Measurements from ENCODE around the gene OR4D9. TPM values are rescaled to one million over a fixed set of nuclear protein-coding genes. Genes with fewer than 3 reads are reported as not detected.
A peak's percentile ranks its signal among the peaks of the same experiment; 100 is the strongest.

The OR4D9 gene
- total and polyA plus RNA-seq, 8 donors, result not detected

DNA sequence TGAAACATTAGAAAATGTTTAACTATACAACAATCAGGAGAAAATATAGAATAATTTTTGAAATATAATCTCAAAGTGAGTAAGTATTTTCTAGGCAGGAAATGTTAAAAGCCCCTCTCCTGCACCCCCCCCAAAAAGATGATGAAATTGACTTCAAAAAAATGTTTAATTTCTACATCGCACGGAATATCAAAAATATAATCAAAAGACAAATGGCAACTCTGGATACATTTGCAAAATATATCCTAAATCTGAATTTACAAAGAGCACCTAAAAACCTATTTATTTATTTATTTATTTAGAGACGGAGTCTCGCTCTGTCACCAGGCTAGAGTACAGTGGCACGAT, 36.9 kb downstream of the OR4D9 start:
- Histone ChIP-seq H3K4me1 (no peaks in the 10 kb centered on the region), H3K9me3 (no peaks in the 10 kb centered on the region), H3K36me3 (no peaks in the 10 kb centered on the region), H3K27me3 (no peaks in the 10 kb centered on the region), H3K4me3 (no peak overlapping the region), H3K27ac (no peak overlapping the region)
- no peak for TF ChIP-seq CTCF (IDR thresholded peaks at IDR 0.05)
- WGBS, 2 donors, result 94 to 97% methylated on average over 5 of the region's 5 CpGs
- no peak for FAIRE-seq
- intact Hi-C loops (cut with DNase I), result no loop called here
- DNase-seq, result no peak
- no peak for ATAC-seq

- H3K4me1 ChIP-seq, result no peaks in the 10 kb centered on the region
- ATAC-seq (peak; percentile 80 to 92 (median 89)), DNase-seq (peak; percentile 80 to 92 (median 86)), FAIRE-seq (no peak)
- no peaks in the 10 kb centered on the region for H3K27me3 ChIP-seq
- H3K4me3 ChIP-seq, result peak overlapping the region; percentile 13 to 40 (median 34)
- 0 to 1% methylated on average over 31 of the region's 31 CpGs for WGBS, 2 donors
- no peaks in the 10 kb centered on the region for H3K36me3 ChIP-seq
- H3K27ac ChIP-seq, result peak overlapping the region; percentile 69 to 84 (median 74)
- no peaks in the 10 kb centered on the region for H3K9me3 ChIP-seq
- peak in 2 of 4 donors; percentile 24 to 26 for TF ChIP-seq CTCF (IDR thresholded peaks at IDR 0.05)
- intact Hi-C loops (cut with DNase I), result no loop called here
Observed at GRCh38 chr11:59550368-59550841, 39.1 kb downstream of the OR4D9 start.

GRCh38 chr11:59550842-59551658, 39.7 kb downstream of the OR4D9 start:
- WGBS, 2 donors, result 1 to 2% methylated on average over 34 of the region's 34 CpGs
- Histone ChIP-seq H3K4me1 (no peaks in the 10 kb centered on the region), H3K4me3 (peak overlapping the region; percentile 13 to 40 (median 34)), H3K9me3 (no peaks in the 10 kb centered on the region), H3K27me3 (no peaks in the 10 kb centered on the region), H3K36me3 (no peaks in the 10 kb centered on the region), H3K27ac (peak overlapping the region; percentile 69 to 84 (median 74))
- DNase-seq, result peak; percentile 64 to 87 (median 76)
- intact Hi-C loops (cut with DNase I), result no loop called here
- ATAC-seq, result peak; percentile 70 to 82 (median 74)
- FAIRE-seq, result no peak
- TF ChIP-seq CTCF (IDR thresholded peaks at IDR 0.05), result no peak

DNA sequence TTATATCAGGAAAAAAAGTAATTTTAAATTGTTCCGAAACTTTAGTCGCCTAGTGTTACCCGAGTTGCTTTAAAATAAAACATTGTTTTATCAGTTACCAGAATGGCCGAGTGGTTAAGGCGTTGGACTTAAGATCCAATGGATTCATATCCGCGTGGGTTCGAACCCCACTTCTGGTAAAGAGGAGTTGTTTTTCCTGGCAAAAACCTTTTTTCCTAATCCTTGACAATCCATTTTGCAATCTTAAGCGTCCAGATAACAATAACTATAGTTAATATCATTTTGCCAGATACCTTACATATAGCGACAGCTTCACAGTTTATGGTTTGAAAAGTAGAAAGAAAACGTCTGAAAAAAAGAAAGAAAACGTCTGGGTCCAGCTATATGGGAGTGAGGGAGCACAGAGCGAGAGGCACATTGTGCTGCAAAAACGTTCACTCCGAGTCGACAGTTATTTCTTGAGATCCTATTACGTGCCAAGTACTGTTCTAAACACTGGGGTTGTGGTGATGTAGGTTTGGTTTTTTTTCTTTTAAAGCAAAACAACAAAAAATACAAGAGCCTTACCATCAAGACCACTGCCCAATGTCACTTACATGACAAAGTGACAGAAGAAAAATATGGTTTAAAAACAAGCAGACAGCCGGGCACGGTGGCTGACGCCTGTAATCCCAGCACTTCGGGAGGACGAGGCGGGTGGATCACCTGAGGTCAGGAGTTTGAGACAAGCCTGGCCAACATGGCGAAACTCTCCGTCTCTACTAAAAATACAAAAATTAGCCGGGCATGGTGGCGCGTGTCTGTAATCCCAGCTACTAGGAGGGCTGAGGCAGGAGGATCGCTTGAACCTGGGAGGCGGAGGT, 40.6 kb downstream of the OR4D9 start:
- peak; percentile 24 to 30 (median 25) for ATAC-seq
- WGBS, 2 donors, result 34 to 35% methylated on average over 30 of the region's 30 CpGs
- H3K9me3 ChIP-seq, result no peaks in the 10 kb centered on the region
- peak overlapping the region in 3 of 4 donors; percentile 13 to 40 (median 36) for H3K4me3 ChIP-seq
- no peaks in the 10 kb centered on the region for H3K36me3 ChIP-seq
- no peaks in the 10 kb centered on the region for H3K4me1 ChIP-seq
- intact Hi-C loops (cut with DNase I), result no loop called here
- FAIRE-seq, result no peak
- H3K27me3 ChIP-seq, result no peaks in the 10 kb centered on the region
- DNase-seq, result peak in 1 of 6 donors; percentile 45
- TF ChIP-seq CTCF (IDR thresholded peaks at IDR 0.05), result no peak
- peak overlapping the region in 3 of 4 donors; percentile 72 to 84 (median 76) for H3K27ac ChIP-seq
